H1 (cell line): ENCODE measurements around the gene OR10P1. TPM values are rescaled to one million over a fixed set of nuclear protein-coding genes. Genes with fewer than 3 reads are reported as not detected.

Source experiments
- CTCF ChIA-PET: fragments of 300-600 bp; sonication (Branson Sonifier 250); formaldehyde crosslinking; loops from one replicate; lab custom pipeline; 2021; ENCODE audit not compliant: partially characterized antibody; lab: Charles Lee
- POLR2A ChIA-PET: fragments of 300-600 bp; sonication (Branson Sonifier 250); formaldehyde crosslinking; loops from one replicate; lab custom pipeline; 2021; ENCODE audit warnings: inconsistent platforms; ENCODE audit not compliant: partially characterized antibody; lab: Charles Lee
- DNase-seq, 2 experiments: peaks; one replicate each; pipeline versions ENCODE4 v3.0.0 to v3.0.0-alpha.2; 2010 to 2022; ENCODE audit warnings: low spot score in 2 of 2, low read depth in 1 of 2, mixed read lengths in 1 of 2
- FAIRE-seq: peaks from 2 replicates; lab custom pipeline; 2011; peaks lifted over from hg19 to GRCh38; lab: Jason Lieb, UNC
- H2AFZ ChIP-seq: 2 replicates; pipeline ENCODE4 v1.8.1; 2012; ENCODE audit warnings: low read length, inconsistent platforms
- H2AK5ac ChIP-seq: 2 replicates; pipeline ENCODE4 v1.6.1; 2013; ENCODE audit warnings: low read depth, low read length
- H2BK120ac ChIP-seq: replicated peaks from 2 replicates; pipeline ENCODE3; 2013; ENCODE audit warnings: low read depth, low read length, inconsistent platforms
- H2BK12ac ChIP-seq: 2 replicates; pipeline ENCODE4 v1.6.1; 2013; ENCODE audit warnings: low read depth, low read length
- H2BK15ac ChIP-seq: 2 replicates; pipeline ENCODE4 v1.6.1; 2013; ENCODE audit warnings: low read length
- H2BK20ac ChIP-seq: 2 replicates; pipeline ENCODE4 v1.6.1; 2013; ENCODE audit warnings: low read length
- H2BK5ac ChIP-seq: 2 replicates; pipeline ENCODE4 v1.6.1; 2013; ENCODE audit warnings: low read depth, low read length
- H3K14ac ChIP-seq: 2 replicates; pipeline ENCODE4 v1.6.1; 2013; ENCODE audit warnings: inconsistent platforms; ENCODE audit not compliant: insufficient read length
- H3K18ac ChIP-seq: 2 replicates; pipeline ENCODE4 v1.6.1; 2013; ENCODE audit warnings: low read length; ENCODE audit errors: extremely low read depth
- H3K23ac ChIP-seq: 2 replicates; pipeline ENCODE4 v1.6.1; 2013; ENCODE audit warnings: inconsistent platforms; ENCODE audit not compliant: insufficient read length
- H3K23me2 ChIP-seq: 2 replicates; pipeline ENCODE4 v1.6.1; 2013; ENCODE audit warnings: low read depth, low read length
- H3K27ac ChIP-seq: 2 replicates; pipeline ENCODE4 v1.6.1; 2011; ENCODE audit warnings: low read depth, low read length, inconsistent platforms
- H3K27me3 ChIP-seq, 4 experiments: replicated peaks in 1 of 4; 1 replicate in 1 of 4; 2 replicates in 3 of 4; pipeline versions ENCODE4 v1.6.1 to v1.8.1; 2011 to 2013; ENCODE audit warnings: low read length in 3 of 4, mild to moderate bottlenecking in 3 of 4, inconsistent platforms in 2 of 4, mixed read lengths in 2 of 4, moderate library complexity in 1 of 4; ENCODE audit not compliant: control insufficient read depth in 3 of 4, insufficient read depth in 3 of 4; ENCODE audit errors: extremely low read depth in 1 of 4
- H3K36me3 ChIP-seq, 4 experiments: 2 replicates each; pipeline versions ENCODE4 v1.6.1 to v1.8.1; 2011 to 2013; ENCODE audit warnings: mild to moderate bottlenecking in 4 of 4, low read length in 3 of 4, moderate library complexity in 2 of 4, control low read depth in 1 of 4, inconsistent platforms in 1 of 4; ENCODE audit not compliant: insufficient read depth in 4 of 4, control insufficient read depth in 2 of 4
- H3K4ac ChIP-seq: replicated peaks from 2 replicates; pipeline ENCODE3; 2013; ENCODE audit warnings: low read length, low read depth, mixed read lengths, inconsistent platforms; ENCODE audit not compliant: insufficient read length
- H3K4me1 ChIP-seq, 4 experiments: replicated peaks in 1 of 4; 1 replicate in 1 of 4; 2 replicates in 3 of 4; pipeline versions ENCODE4 v1.6.1 to v1.8.1; 2011 to 2013; ENCODE audit warnings: low read length in 3 of 4, inconsistent platforms in 2 of 4, mixed read lengths in 1 of 4; ENCODE audit not compliant: insufficient read depth in 4 of 4, control insufficient read depth in 3 of 4
- H3K4me2 ChIP-seq, 2 experiments: 2 replicates each; pipeline versions ENCODE4 v1.6.1 to v1.8.1; 2011 to 2013; ENCODE audit warnings: low read depth in 2 of 2, low read length in 2 of 2, control low read depth in 1 of 2, inconsistent platforms in 1 of 2, mild to moderate bottlenecking in 1 of 2; ENCODE audit not compliant: insufficient read depth in 1 of 2
- H3K4me3 ChIP-seq, 4 experiments: fragments of 200-600, 300-600 bp in 1 of 4; sonication (generic), shearing (Covaris generic), sonication (Bioruptor Twin) in 1 of 4; 2 replicates each; pipeline versions ENCODE4 v1.5.1 to v1.8.1; 2011 to 2016; ENCODE audit warnings: low read length in 4 of 4, low read depth in 3 of 4, control low read depth in 2 of 4, inconsistent platforms in 2 of 4, mild to moderate bottlenecking in 2 of 4, mixed read lengths in 1 of 4, moderate library complexity in 1 of 4; ENCODE audit not compliant: insufficient read depth in 2 of 4; ENCODE audit errors: extremely low read depth in 1 of 4
- H3K56ac ChIP-seq: replicated peaks from 2 replicates; pipeline ENCODE3; 2013; ENCODE audit warnings: low read depth, mild to moderate bottlenecking, mixed read lengths, low read length, inconsistent platforms; ENCODE audit not compliant: insufficient read length
- H3K79me1 ChIP-seq: 2 replicates; pipeline ENCODE4 v1.6.1; 2013; ENCODE audit warnings: low read depth, low read length, control low read depth
- H3K79me2 ChIP-seq, 2 experiments: 2 replicates each; pipeline versions ENCODE4 v1.6.1 to v1.8.1; 2012 to 2013; ENCODE audit warnings: low read length in 2 of 2, mild to moderate bottlenecking in 2 of 2, inconsistent platforms in 1 of 2; ENCODE audit not compliant: insufficient read depth in 2 of 2, control insufficient read depth in 1 of 2
- H3K9ac ChIP-seq, 4 experiments: replicated peaks in 1 of 4; 1 replicate in 1 of 4; 2 replicates in 3 of 4; pipeline versions ENCODE4 v1.6.1 to v1.8.1; 2011 to 2013; ENCODE audit warnings: low read depth in 3 of 4, low read length in 3 of 4, control low read depth in 2 of 4, mild to moderate bottlenecking in 2 of 4, moderate library complexity in 2 of 4, inconsistent platforms in 1 of 4; ENCODE audit errors: extremely low read depth in 1 of 4
- H3K9me3 ChIP-seq, 2 experiments: 2 replicates each; pipeline versions ENCODE4 v1.6.1 to v1.8.1; 2012 to 2013; ENCODE audit warnings: mild to moderate bottlenecking in 2 of 2, moderate library complexity in 2 of 2, control low read depth in 1 of 2, inconsistent platforms in 1 of 2, low read depth in 1 of 2, low read length in 1 of 2, mixed read lengths in 1 of 2; ENCODE audit not compliant: insufficient read depth in 2 of 2
- H4K20me1 ChIP-seq, 2 experiments: replicated peaks in 1 of 2; 2 replicates each; pipeline versions ENCODE3 to v1.8.1; 2011 to 2013; ENCODE audit warnings: inconsistent platforms in 2 of 2, low read length in 2 of 2, mild to moderate bottlenecking in 1 of 2; ENCODE audit not compliant: insufficient read depth in 2 of 2, control insufficient read depth in 1 of 2
- H4K5ac ChIP-seq: 2 replicates; pipeline ENCODE4 v1.6.1; 2013; ENCODE audit warnings: low read length, low read depth, mixed read lengths, inconsistent platforms; ENCODE audit not compliant: insufficient read length
- H4K8ac ChIP-seq: 2 replicates; pipeline ENCODE4 v1.8.0; 2013; ENCODE audit warnings: mild to moderate bottlenecking, moderate library complexity, low read length, inconsistent platforms; ENCODE audit not compliant: insufficient read depth; ENCODE audit errors: extremely low read depth
- H4K91ac ChIP-seq: replicated peaks from 2 replicates; pipeline ENCODE3; 2013; ENCODE audit warnings: low read length, mixed read lengths, inconsistent platforms; ENCODE audit not compliant: insufficient read length
- NRF1 ChIP-seq: IDR thresholded peaks from 2 replicates; pipeline ENCODE4 v1.6.1; 2011; ENCODE audit warnings: mild to moderate bottlenecking, low read depth, low read length, improper control_type of control experiment
- WGBS, 2 experiments: shearing (Covaris generic) in 1 of 2; methylation state at CpG; one replicate each; pipeline versions ENCODE4 v1.1.6 to v1.1.7; 2013 to 2015; ENCODE audit warnings: low lambda C conversion rate in 2 of 2, mixed read lengths in 2 of 2, inconsistent platforms in 1 of 2, low coverage in 1 of 2, missing lambda C conversion rate in 1 of 2; ENCODE audit not compliant: insufficient replicate concordance in 2 of 2, insufficient coverage in 1 of 2, insufficient read length in 1 of 2; ENCODE audit errors: extremely low coverage in 1 of 2, missing lambda C conversion rate in 1 of 2; 5-methylcytosine and 5-hydroxymethylcytosine counted together
- polyA plus RNA-seq, 7 experiments: library from polyadenylated mRNA; depleted of rRNA in 3 of 7; stranded (reverse) in 5 of 7; unstranded in 2 of 7; fragments of >200 nt in 5 of 7; fragments of 200-250 nt in 2 of 7; gene quantifications; 1 replicate in 5 of 7; 2 replicates in 1 of 7; 4 replicates in 1 of 7; pipeline versions ENCODE4 v1.2.1 to v1.2.3, GENCODE V29; 2011 to 2013; ENCODE audit warnings: missing spikeins in 2 of 7, mixed read lengths in 2 of 7
- total RNA-seq: library from RNA; stranded (reverse); fragmentation: NEBNext Ultra II Directional; extraction: Animal tissue kit (Norgen Biotek cat#: 25700); gene quantifications from 2 replicates; pipeline ENCODE4 v1.2.1, GENCODE V29; 2021

Gene OR10P1
- total and polyA plus RNA-seq, 2 of the 8 experiments (the other 6 are each of a cell fraction or from before 2014, with no cell fraction given) = not detected

GRCh38 chr12:55654511-55655214 lies 18.0 kb downstream of the OR10P1 start:
- Histone ChIP-seq H3K4me3 (no peak overlapping the region), H3K9ac (no peak overlapping the region), H3K4me1 (peaks cover 0 to 2% (median 0%) of the 10 kb centered on the region in 4 experiments; a peak in 1 of 7 replicates), H2BK15ac (no peak overlapping the region), H3K27ac (no peak overlapping the region), H2BK120ac (no peak overlapping the region), H4K91ac (no peak overlapping the region), H3K79me1 (no peaks in the 10 kb centered on the region), H3K23me2 (no peaks in the 10 kb centered on the region), H3K27me3 (no peaks in the 10 kb centered on the region; a peak in 2 of 7 replicates), H2BK5ac (no peak overlapping the region), H2BK20ac (no peak overlapping the region), H3K14ac (no peak overlapping the region), H3K56ac (no peak overlapping the region), H3K4me2 (no peak overlapping the region), H3K18ac (no peak overlapping the region), H3K79me2 (no peaks in the 10 kb centered on the region), H3K23ac (no peak overlapping the region), H2AFZ (no peak overlapping the region), H3K4ac (no peak overlapping the region), H3K9me3 (peaks cover 0 to 3% of the 10 kb centered on the region in 2 experiments; a peak in 1 of 4 replicates), H4K20me1 (no peaks in the 10 kb centered on the region), H2BK12ac (no peak overlapping the region), H3K36me3 (no peaks in the 10 kb centered on the region; a peak in 1 of 8 replicates), H4K5ac (no peak overlapping the region), H2AK5ac (no peak overlapping the region), H4K8ac (no peak overlapping the region)
- no peak for FAIRE-seq
- ChIA-PET POLR2A (no interaction called here), CTCF (interaction anchor here (0.6 to 5.6 kb wide), 7 partner anchors 9 to 466 kb away, joined by 3 to 58 read pairs (median 10); partner anchors contain the start of gene BLOC1S1)
- no peak for DNase-seq
- WGBS, 2 experiments = 92% methylated on average over 17 of the region's 17 CpGs; no CpG with 5 or more reads in 1 of the 2 experiments
- TF ChIP-seq NRF1 = no peak
